ENCODE results near the gene FIGNL1. TPM values are rescaled to one million over a fixed set of nuclear protein-coding genes. Genes with fewer than 3 reads are reported as not detected.

Gene FIGNL1
- total and polyA plus RNA-seq, 2 of the 4 experiments (the other 2 are of a cell fraction): 8.2 to 27.1 TPM

DNA sequence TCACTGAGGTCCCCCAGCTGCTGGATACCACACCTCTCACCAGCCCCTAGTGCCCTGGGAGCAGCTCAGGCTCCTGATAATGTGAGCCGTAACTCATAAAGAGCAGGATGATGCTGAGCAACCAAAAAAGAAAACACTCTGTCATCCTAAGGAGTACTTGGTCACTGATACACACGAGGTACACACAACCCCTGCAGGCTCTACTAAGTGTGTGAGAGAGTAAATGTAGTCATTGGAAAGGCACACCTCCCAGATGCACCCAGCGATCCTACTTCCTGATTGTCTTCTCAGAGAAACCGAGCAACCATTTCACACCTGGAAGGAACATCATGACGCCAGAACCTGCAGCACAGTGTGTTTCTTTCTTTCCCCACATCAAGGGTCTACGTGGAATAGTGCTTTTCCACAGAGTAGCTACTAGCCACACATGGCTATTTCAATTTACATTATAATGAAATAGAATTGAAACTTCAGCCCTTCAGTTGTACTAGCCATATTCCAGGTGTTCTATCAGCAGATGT lies 34.2 kb downstream of the FIGNL1 start:
- H3K79me1 ChIP-seq (ENCODE audit: low read depth in 1 of 2, low read length in 2 of 2): no peaks in the 10 kb centered on the region
- no peak overlapping the region for H2AFZ ChIP-seq (replicated peaks; ENCODE audit: low read length, poor library complexity)
- no peaks in the 10 kb centered on the region for H4K20me1 ChIP-seq (ENCODE audit: insufficient read depth, low read length)
- no TSS peak for BruUV-seq (replicated peaks)
- no peaks in the 10 kb centered on the region for H3K9me1 ChIP-seq (ENCODE audit: insufficient read depth, low read length)
- no peak overlapping the region for H4K8ac ChIP-seq (ENCODE audit: low read depth in 2 of 2, low read length in 2 of 2)
- H3K23ac ChIP-seq (ENCODE audit: low read depth, low read length): no peak overlapping the region
- no peak overlapping the region for H3K4me2 ChIP-seq (ENCODE audit: low read depth, low read length)
- ATAC-seq (ENCODE audit: low read depth) (no peak), DNase-seq (no peak)
- TF ChIP-seq RFX5 (IDR thresholded peaks at IDR 0.05; ENCODE audit: low read depth, low read length): no peak
- TF ChIP-seq MAZ (IDR thresholded peaks at IDR 0.05; ENCODE audit: borderline replicate concordance, low read depth, low read length): no peak
- no peak for TF ChIP-seq CHD1 (IDR thresholded peaks at IDR 0.05; ENCODE audit: low read depth, low read length)
- TF ChIP-seq, protein P1, sequence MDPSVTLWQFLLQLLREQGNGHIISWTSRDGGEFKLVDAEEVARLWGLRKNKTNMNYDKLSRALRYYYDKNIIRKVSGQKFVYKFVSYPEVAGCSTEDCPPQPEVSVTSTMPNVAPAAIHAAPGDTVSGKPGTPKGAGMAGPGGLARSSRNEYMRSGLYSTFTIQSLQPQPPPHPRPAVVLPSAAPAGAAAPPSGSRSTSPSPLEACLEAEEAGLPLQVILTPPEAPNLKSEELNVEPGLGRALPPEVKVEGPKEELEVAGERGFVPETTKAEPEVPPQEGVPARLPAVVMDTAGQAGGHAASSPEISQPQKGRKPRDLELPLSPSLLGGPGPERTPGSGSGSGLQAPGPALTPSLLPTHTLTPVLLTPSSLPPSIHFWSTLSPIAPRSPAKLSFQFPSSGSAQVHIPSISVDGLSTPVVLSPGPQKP (IDR thresholded peaks at IDR 0.05; ENCODE audit: borderline replicate concordance, low read depth, low read length): no peak
- TF ChIP-seq NFE2L2 (IDR thresholded peaks at IDR 0.05; ENCODE audit: low read depth, low read length): no peak
- no peak for TF ChIP-seq FOS (IDR thresholded peaks at IDR 0.05; ENCODE audit: low read depth, low read length)
- TF ChIP-seq SMC3 (IDR thresholded peaks at IDR 0.05; ENCODE audit: low read depth, low read length): no peak
- TF ChIP-seq RAD21 (IDR thresholded peaks at IDR 0.05; ENCODE audit: low read length): no peak
- no peak for TF ChIP-seq USF2 (IDR thresholded peaks at IDR 0.05; ENCODE audit: low read depth, low read length)
- no peak for TF ChIP-seq CTCF (conservative IDR thresholded peaks at IDR 0.05; ENCODE audit: low read depth, low read length)
- TF ChIP-seq BHLHE40 (IDR thresholded peaks at IDR 0.05; ENCODE audit: low read depth, low read length): no peak
- TF ChIP-seq RCOR1 (IDR thresholded peaks at IDR 0.05; ENCODE audit: insufficient replicate concordance, low read length): no peak
- TF ChIP-seq MXI1 (IDR thresholded peaks at IDR 0.05; ENCODE audit: borderline replicate concordance, low read depth, low read length): no peak
- no peak for TF ChIP-seq MAFK (IDR thresholded peaks at IDR 0.05; ENCODE audit: low read depth, low read length)
- no peak for TF ChIP-seq POLR2A (IDR thresholded peaks at IDR 0.05; ENCODE audit: low read depth, low read length)
- no peak overlapping the region for H3K4me3 ChIP-seq (ENCODE audit: insufficient read depth, low read depth, low read length)
- H4K5ac ChIP-seq (ENCODE audit: low read depth, low read length): no peak overlapping the region
- H2AK5ac ChIP-seq (ENCODE audit: low read depth, low read length): no peak overlapping the region
- no peak overlapping the region for H2BK15ac ChIP-seq (ENCODE audit: low read depth, low read length)
- no peak overlapping the region for H3K9ac ChIP-seq (ENCODE audit: low read depth, low read length)
- peaks cover 3% of the 10 kb centered on the region for H3K27me3 ChIP-seq (ENCODE audit: control insufficient read depth, insufficient read depth, low read length)
- H2AK9ac ChIP-seq (replicated peaks; ENCODE audit: low read depth, low read length, poor library complexity): no peak overlapping the region
- H3K56ac ChIP-seq (ENCODE audit: extremely low read depth, insufficient read depth, low read length): no peak overlapping the region
- no peak overlapping the region for H3K18ac ChIP-seq (ENCODE audit: low read depth, low read length)
- no peak overlapping the region for H3K14ac ChIP-seq (replicated peaks; ENCODE audit: low read depth, low read length)
- no peak overlapping the region for H2BK20ac ChIP-seq (ENCODE audit: low read depth, low read length)
- H4K91ac ChIP-seq (ENCODE audit: insufficient read depth, low read depth, low read length): no peak overlapping the region
- CTCF ChIA-PET: no interaction called here
- no peaks in the 10 kb centered on the region for H3K36me3 ChIP-seq (ENCODE audit: control insufficient read depth, insufficient read depth, low read length)
- H3K27ac ChIP-seq (ENCODE audit: insufficient read depth, low read length): no peak overlapping the region
- intact Hi-C loops (cut with micrococcal nuclease) (no loop called here), in situ Hi-C loops (cut with MboI; ENCODE audit: low sequenced_read_pairs) (no loop called here), dilution Hi-C loops (cut with HindIII; ENCODE audit: low sequenced_read_pairs, unreplicated experiment) (no loop called here)
- H2BK120ac ChIP-seq (ENCODE audit: low read depth, low read length): no peak overlapping the region
- H2BK5ac ChIP-seq (ENCODE audit: low read depth, low read length, poor library complexity, severe bottlenecking): no peak overlapping the region
- no peaks in the 10 kb centered on the region for H3K9me3 ChIP-seq (ENCODE audit: control insufficient read depth, insufficient read depth, low read length)
- POLR2A ChIA-PET (ENCODE audit: unreplicated experiment): no interaction called here
- H3K4me1 ChIP-seq (ENCODE audit: control insufficient read depth, insufficient read depth, low read length): no peaks in the 10 kb centered on the region
- H3K4ac ChIP-seq (ENCODE audit: low read depth, low read length): no peak overlapping the region
- WGBS, 2 experiments (ENCODE audit: extremely low coverage in 2 of 2, insufficient read length in 1 of 2): no CpG with 5 or more reads among the region's 6 CpGs
